ENCODE results near the gene CERS4.

- no peak for TF ChIP-seq CTCF (IDR thresholded peaks at IDR 0.05; ENCODE audit: low read depth, low read length, poor library complexity, severe bottlenecking)
- no peak for TF ChIP-seq EZH2phosphoT487 (IDR thresholded peaks at IDR 0.05; ENCODE audit: borderline replicate concordance, low read length)
Measured at GRCh38 chr19:8243146-8243545, 34.0 kb downstream of the CERS4 start.

Data from DOHH2 (cell line).